ENCODE results near the gene ADAM15.

Gene ADAM15

GRCh38 chr1:155030243-155030795 is 20.8 kb upstream of the ADAM15 start:
- peaks cover 26% of the 10 kb centered on the region for H3K27me3 Mint-ChIP-seq
- H3K9me3 Mint-ChIP-seq = no peaks in the 10 kb centered on the region
- H3K36me3 Mint-ChIP-seq (ENCODE audit: low read depth) = no peaks in the 10 kb centered on the region
- H3K4me1 Mint-ChIP-seq (ENCODE audit: low read depth) = peaks cover 20% of the 10 kb centered on the region
- intact Hi-C loops (cut with micrococcal nuclease) = no loop called here
- H3K4me3 Mint-ChIP-seq = no peak overlapping the region
- no peak overlapping the region for H3K27ac Mint-ChIP-seq

GRCh38 chr1:155030899-155031298 is 20.2 kb upstream of the ADAM15 start:
- peaks cover 26% of the 10 kb centered on the region for H3K27me3 Mint-ChIP-seq
- H3K9me3 Mint-ChIP-seq = no peaks in the 10 kb centered on the region
- peaks cover 22% of the 10 kb centered on the region for H3K4me1 Mint-ChIP-seq (ENCODE audit: low read depth)
- no peaks in the 10 kb centered on the region for H3K36me3 Mint-ChIP-seq (ENCODE audit: low read depth)
- H3K27ac Mint-ChIP-seq = no peak overlapping the region
- intact Hi-C loops (cut with micrococcal nuclease) = no loop called here
- H3K4me3 Mint-ChIP-seq = no peak overlapping the region

GRCh38 chr1:155032886-155033285 is 18.2 kb upstream of the ADAM15 start:
- intact Hi-C loops (cut with micrococcal nuclease) = no loop called here
- H3K27me3 Mint-ChIP-seq = peaks cover 33% of the 10 kb centered on the region
- no peak overlapping the region for H3K4me3 Mint-ChIP-seq

GRCh38 chr1:155033524-155033923 is 17.6 kb upstream of the ADAM15 start, which contains the start of the genes DCST1 and DCST2:
DCST1 (plus strand) TSS chr1:155033824; CDS start chr1:155034037, 213 bp downstream.
DCST2 (minus strand) TSS chr1:155033781; CDS start chr1:155033701, 80 bp downstream.
- Mint-ChIP-seq H3K36me3 (ENCODE audit: low read depth) (no peaks in the 10 kb centered on the region), H3K9me3 (no peaks in the 10 kb centered on the region), H3K4me1 (ENCODE audit: low read depth) (peaks cover 38% of the 10 kb centered on the region), H3K27ac (no peak within 1 kb of the TSS), H3K4me3 (no peak within 1 kb of the TSS), H3K27me3 (peaks cover 38% of the 10 kb centered on the region)
- intact Hi-C loops (cut with micrococcal nuclease) = no loop called here

More at GRCh38 chr1:155032886-155033285, 18.2 kb upstream of the ADAM15 start:
- H3K9me3 Mint-ChIP-seq = no peaks in the 10 kb centered on the region
- H3K4me1 Mint-ChIP-seq (ENCODE audit: low read depth) = peaks cover 37% of the 10 kb centered on the region
- H3K27ac Mint-ChIP-seq = no peak overlapping the region
- no peaks in the 10 kb centered on the region for H3K36me3 Mint-ChIP-seq (ENCODE audit: low read depth)

GRCh38 chr1:155034318-155035208 is 16.6 kb upstream of the ADAM15 start:
- intact Hi-C loops (cut with micrococcal nuclease) = no loop called here
- H3K36me3 Mint-ChIP-seq (ENCODE audit: low read depth) = no peaks in the 10 kb centered on the region
- H3K27ac Mint-ChIP-seq = no peak overlapping the region

GRCh38 chr1:155035936-155036335 is 15.2 kb upstream of the ADAM15 start:
- intact Hi-C loops (cut with micrococcal nuclease) = no loop called here
- H3K27ac Mint-ChIP-seq = no peak overlapping the region

More at GRCh38 chr1:155034318-155035208, 16.6 kb upstream of the ADAM15 start:
- Mint-ChIP-seq H3K27me3 (peaks cover 42% of the 10 kb centered on the region), H3K4me1 (ENCODE audit: low read depth) (peaks cover 38% of the 10 kb centered on the region), H3K9me3 (no peaks in the 10 kb centered on the region), H3K4me3 (no peak overlapping the region)

GRCh38 chr1:155037043-155037442 is 14.1 kb upstream of the ADAM15 start:
- intact Hi-C loops (cut with micrococcal nuclease) = no loop called here
- peaks cover 35% of the 10 kb centered on the region for H3K4me1 Mint-ChIP-seq (ENCODE audit: low read depth)
- peaks cover 46% of the 10 kb centered on the region for H3K27me3 Mint-ChIP-seq
- H3K4me3 Mint-ChIP-seq = no peak overlapping the region
- H3K36me3 Mint-ChIP-seq (ENCODE audit: low read depth) = no peaks in the 10 kb centered on the region
- H3K27ac Mint-ChIP-seq = no peak overlapping the region
- H3K9me3 Mint-ChIP-seq = no peaks in the 10 kb centered on the region

More at GRCh38 chr1:155035936-155036335, 15.2 kb upstream of the ADAM15 start:
- peaks cover 35% of the 10 kb centered on the region for H3K4me1 Mint-ChIP-seq (ENCODE audit: low read depth)
- no peaks in the 10 kb centered on the region for H3K9me3 Mint-ChIP-seq
- H3K27me3 Mint-ChIP-seq = peaks cover 44% of the 10 kb centered on the region
- no peak overlapping the region for H3K4me3 Mint-ChIP-seq
- H3K36me3 Mint-ChIP-seq (ENCODE audit: low read depth) = no peaks in the 10 kb centered on the region

GRCh38 chr1:155037851-155038441 is 13.2 kb upstream of the ADAM15 start:
- no peak overlapping the region for H3K27ac Mint-ChIP-seq
- no peak overlapping the region for H3K4me3 Mint-ChIP-seq
- no peaks in the 10 kb centered on the region for H3K36me3 Mint-ChIP-seq (ENCODE audit: low read depth)
- intact Hi-C loops (cut with micrococcal nuclease) = no loop called here
- no peaks in the 10 kb centered on the region for H3K9me3 Mint-ChIP-seq
- H3K27me3 Mint-ChIP-seq = peaks cover 51% of the 10 kb centered on the region
- H3K4me1 Mint-ChIP-seq (ENCODE audit: low read depth) = peaks cover 35% of the 10 kb centered on the region

- Mint-ChIP-seq H3K9me3 (no peaks in the 10 kb centered on the region), H3K36me3 (ENCODE audit: low read depth) (no peaks in the 10 kb centered on the region), H3K27me3 (peaks cover 53% of the 10 kb centered on the region), H3K27ac (no peak overlapping the region), H3K4me3 (no peak overlapping the region), H3K4me1 (ENCODE audit: low read depth) (peaks cover 35% of the 10 kb centered on the region)
- intact Hi-C loops (cut with micrococcal nuclease) = no loop called here
Observed at GRCh38 chr1:155038602-155039307, 12.4 kb upstream of the ADAM15 start.

- Mint-ChIP-seq H3K27me3 (peaks cover 48% of the 10 kb centered on the region), H3K9me3 (no peaks in the 10 kb centered on the region), H3K4me3 (no peak overlapping the region), H3K36me3 (ENCODE audit: low read depth) (no peaks in the 10 kb centered on the region), H3K27ac (no peak overlapping the region), H3K4me1 (ENCODE audit: low read depth) (peaks cover 36% of the 10 kb centered on the region)
- intact Hi-C loops (cut with micrococcal nuclease) = no loop called here
Observed at GRCh38 chr1:155039308-155039669, 11.8 kb upstream of the ADAM15 start.

- Mint-ChIP-seq H3K27me3 (peaks cover 39% of the 10 kb centered on the region), H3K36me3 (ENCODE audit: low read depth) (no peaks in the 10 kb centered on the region), H3K4me3 (no peak overlapping the region), H3K27ac (no peak overlapping the region), H3K4me1 (ENCODE audit: low read depth) (peaks cover 47% of the 10 kb centered on the region), H3K9me3 (no peaks in the 10 kb centered on the region)
- intact Hi-C loops (cut with micrococcal nuclease) = no loop called here
Observed at GRCh38 chr1:155040358-155041093, 10.6 kb upstream of the ADAM15 start.

GRCh38 chr1:155042789-155043188 is 8.3 kb upstream of the ADAM15 start:
- no peak overlapping the region for H3K4me3 Mint-ChIP-seq
- intact Hi-C loops (cut with micrococcal nuclease) = no loop called here
- H3K4me1 Mint-ChIP-seq (ENCODE audit: low read depth) = peaks cover 32% of the 10 kb centered on the region
- no peak overlapping the region for H3K27ac Mint-ChIP-seq
- H3K9me3 Mint-ChIP-seq = no peaks in the 10 kb centered on the region
- H3K27me3 Mint-ChIP-seq = peaks cover 37% of the 10 kb centered on the region
- H3K36me3 Mint-ChIP-seq (ENCODE audit: low read depth) = no peaks in the 10 kb centered on the region

GRCh38 chr1:155043301-155043702 is 7.8 kb upstream of the ADAM15 start:
- intact Hi-C loops (cut with micrococcal nuclease) = no loop called here
- H3K36me3 Mint-ChIP-seq (ENCODE audit: low read depth) = no peaks in the 10 kb centered on the region

More at GRCh38 chr1:155043301-155043702, 7.8 kb upstream of the ADAM15 start:
- peaks cover 33% of the 10 kb centered on the region for H3K27me3 Mint-ChIP-seq
- H3K27ac Mint-ChIP-seq = peak overlapping the region; percentile 6
- peaks cover 31% of the 10 kb centered on the region for H3K4me1 Mint-ChIP-seq (ENCODE audit: low read depth)
- H3K4me3 Mint-ChIP-seq = no peak overlapping the region
- H3K9me3 Mint-ChIP-seq = no peaks in the 10 kb centered on the region

All from dendritic cell treated with granulocyte-macrophage colony-stimulating factor and Interleukin-4, amounts not matched to agents 40 ng/mL and 50 ng/mL, for 4 days (primary cell).